ENCODE data around the gene CPEB4. TPM values are rescaled to one million over a fixed set of nuclear protein-coding genes. Genes with fewer than 3 reads are reported as not detected.

Gene CPEB4
- total RNA-seq, 4 donors from 2014 or later, result 33.2 to 51.6 (median 44.8) TPM

GRCh38 chr5:173890195-173890991, 2.2 kb downstream of the CPEB4 start:
- H3K4me1 ChIP-seq, result peaks cover 25 to 85% (median 44%) of the 10 kb centered on the region in 3 donors
- TF ChIP-seq CTCF (IDR thresholded peaks at IDR 0.05), result no peak
- TF ChIP-seq POLR2A (IDR thresholded peaks at IDR 0.05), result no peak
- intact Hi-C loops (cut with DNase I), result no loop called here
- H3K36me3 ChIP-seq, result peaks cover 0 to 4% (median 0%) of the 10 kb centered on the region in 3 donors
- peak overlapping the region; percentile 7 to 93 (median 90) for H3K27ac ChIP-seq
- H3K27me3 ChIP-seq, result no peaks in the 10 kb centered on the region
- H3K4me3 ChIP-seq, result peak overlapping the region; percentile 22 to 97 (median 83)
- DNase-seq, result no peak
- 44 to 63% methylated on average over 18 of the region's 19 CpGs for WGBS, 2 donors
- no peaks in the 10 kb centered on the region for H3K9me3 ChIP-seq

- no peaks in the 10 kb centered on the region for H3K27me3 ChIP-seq
- H3K27ac ChIP-seq, result peak overlapping the region in 3 of 4 donors; percentile 51 to 93 (median 91)
- H3K4me3 ChIP-seq, result peak overlapping the region; percentile 22 to 97 (median 83)
- H3K4me1 ChIP-seq, result peaks cover 22 to 83% (median 41%) of the 10 kb centered on the region in 3 donors
- DNase-seq, result no peak
- H3K36me3 ChIP-seq, result peaks cover 0 to 4% (median 0%) of the 10 kb centered on the region in 3 donors
- WGBS, 2 donors, result 60 to 66% methylated on average over 3 of the region's 3 CpGs
- intact Hi-C loops (cut with DNase I), result no loop called here
- TF ChIP-seq CTCF (IDR thresholded peaks at IDR 0.05) (no peak), POLR2A (IDR thresholded peaks at IDR 0.05) (no peak)
- no peaks in the 10 kb centered on the region for H3K9me3 ChIP-seq
Measured at GRCh38 chr5:173891308-173892116, 3.4 kb downstream of the CPEB4 start.

- intact Hi-C loops (cut with DNase I), result no loop called here
- Histone ChIP-seq H3K9me3 (no peaks in the 10 kb centered on the region), H3K27ac (peak overlapping the region in 1 of 4 donors; percentile 13), H3K36me3 (peaks cover 0 to 4% (median 0%) of the 10 kb centered on the region in 3 donors), H3K4me1 (peaks cover 22 to 76% (median 37%) of the 10 kb centered on the region in 3 donors), H3K27me3 (no peaks in the 10 kb centered on the region), H3K4me3 (peak overlapping the region in 3 of 4 donors; percentile 80 to 97 (median 86))
- TF ChIP-seq CTCF (IDR thresholded peaks at IDR 0.05) (no peak), POLR2A (IDR thresholded peaks at IDR 0.05) (no peak)
- 75 to 80% methylated on average over 2 of the region's 2 CpGs for WGBS, 2 donors
- DNase-seq, result no peak
Measured at GRCh38 chr5:173893192-173893561, 5.0 kb downstream of the CPEB4 start.

- Histone ChIP-seq H3K36me3 (peaks cover 0 to 4% (median 0%) of the 10 kb centered on the region in 3 donors), H3K4me3 (peak overlapping the region in 1 of 4 donors; percentile 12), H3K27me3 (no peaks in the 10 kb centered on the region), H3K9me3 (no peaks in the 10 kb centered on the region), H3K27ac (peak overlapping the region in 1 of 4 donors; percentile 46), H3K4me1 (peaks cover 14 to 67% (median 21%) of the 10 kb centered on the region in 3 donors)
- DNase-seq, result no peak
- TF ChIP-seq CTCF (IDR thresholded peaks at IDR 0.05) (no peak), POLR2A (IDR thresholded peaks at IDR 0.05) (no peak)
- intact Hi-C loops (cut with DNase I), result no loop called here
- 77 to 78% methylated on average over 5 of the region's 5 CpGs for WGBS, 2 donors
Measured at GRCh38 chr5:173895401-173896165, 7.4 kb downstream of the CPEB4 start.

All from esophagus squamous epithelium (tissue), 5 donors.